Transverse colon (tissue), 4 donors: Measurements from ENCODE around the gene UBQLN4.

ENCODE experiments used
- CTCF ChIP-seq, 5 experiments: fragments of 200-600 bp in 3 of 5; fragments of 450-650 bp in 2 of 5; sonication (generic) in 3 of 5; IDR thresholded peaks; 1 replicate in 2 of 5; 2 replicates in 3 of 5; pipeline ENCODE4 v1.5.1; 2016 to 2017; ENCODE audit warnings: antibody characterized with exemption in 5 of 5, inconsistent platforms in 3 of 5, mild to moderate bottlenecking in 2 of 5, moderate library complexity in 1 of 5
- POLR2A ChIP-seq: fragments of 450-650 bp; IDR thresholded peaks from one replicate; pipeline ENCODE4 v1.6.1; 2016; ENCODE audit warnings: antibody characterized with exemption, mild to moderate bottlenecking, moderate library complexity
- POLR2AphosphoS5 ChIP-seq, 3 donors: sonication (generic); formaldehyde crosslinking; IDR thresholded peaks; one replicate each; pipeline ENCODE4 v1.6.1; 2016; ENCODE audit warnings: antibody characterized with exemption in 3 of 3

GRCh38 chr1:156019946-156020292 lies 33.7 kb downstream of the UBQLN4 start:
- TF ChIP-seq CTCF (IDR thresholded peaks at IDR 0.05) (no peak), POLR2AphosphoS5 (IDR thresholded peaks at IDR 0.05) (no peak), POLR2A (no peak)
